Hematopoietic multipotent progenitor cell treated with erythropoietin and hydrocortisone succinate and interleukin-3 and kit ligand, for 17 days (in vitro differentiated cells): ENCODE data around the gene NFATC1.

ENCODE experiments used
- DNase-seq: peaks from one replicate; pipeline ENCODE4 v3.0.0-alpha.2; 2015; ENCODE audit warnings: low spot score

Gene NFATC1

GRCh38 chr18:79508565-79509535 lies 113.1 kb downstream of the NFATC1 start:
- DNase-seq: peak; percentile 6

- DNase-seq: peak; percentile 5
These were observed 113.8 kb downstream of the NFATC1 start for GRCh38 chr18:79509536-79509930.

- no peak for DNase-seq
These were observed 114.4 kb downstream of the NFATC1 start for GRCh38 chr18:79510046-79510685.

- no peak for DNase-seq
These were observed 115.1 kb downstream of the NFATC1 start for GRCh38 chr18:79510731-79511241.

- DNase-seq: no peak
These were observed 115.5 kb downstream of the NFATC1 start for GRCh38 chr18:79511271-79511670.

GRCh38 chr18:79511671-79512301 lies 116.1 kb downstream of the NFATC1 start:
- DNase-seq: no peak

- DNase-seq: no peak
These were observed 117.0 kb downstream of the NFATC1 start for GRCh38 chr18:79512461-79513380.

GRCh38 chr18:79513381-79514081 lies 117.8 kb downstream of the NFATC1 start:
- DNase-seq: no peak

GRCh38 chr18:79515331-79515730 lies 119.6 kb downstream of the NFATC1 start:
- DNase-seq: no peak

- DNase-seq: no peak
These were observed 120.2 kb downstream of the NFATC1 start for GRCh38 chr18:79515944-79516351.

- no peak for DNase-seq
These were observed 120.8 kb downstream of the NFATC1 start for GRCh38 chr18:79516441-79516931.

- no peak for DNase-seq
These were observed 121.6 kb downstream of the NFATC1 start for GRCh38 chr18:79517341-79517740.

- no peak for DNase-seq
These were observed 122.4 kb downstream of the NFATC1 start for GRCh38 chr18:79518028-79518682.

GRCh38 chr18:79518683-79519128 lies 123.0 kb downstream of the NFATC1 start:
- DNase-seq: no peak

- DNase-seq: peak; percentile 71
These were observed 124.2 kb downstream of the NFATC1 start for GRCh38 chr18:79519751-79520477.

- DNase-seq: no peak
These were observed 125.0 kb downstream of the NFATC1 start for GRCh38 chr18:79520478-79521390.

- DNase-seq: no peak
These were observed 125.9 kb downstream of the NFATC1 start for GRCh38 chr18:79521416-79522205.
